Esophagus squamous epithelium (tissue), 5 donors: ENCODE data around the gene CSNK1A1. TPM values are rescaled to one million over a fixed set of nuclear protein-coding genes. Genes with fewer than 3 reads are reported as not detected.

Source experiments
- DNase-seq: peaks from one replicate; lab custom pipeline; 2025; lab: John Stamatoyannopoulos, UW
- H3K27ac ChIP-seq, 4 donors: fragments of 200-600 bp; sonication (generic); one replicate each; pipeline ENCODE4 v1.5.1; 2016 to 2019; ENCODE audit warnings: mild to moderate bottlenecking in 1 of 4
- H3K27me3 ChIP-seq, 4 donors: fragments of 200-600 bp; sonication (generic); 1 replicate in 3 of 4; 2 replicates in 1 of 4; pipeline versions ENCODE4 v1.5.1 to v1.6.0; 2017 to 2021; ENCODE audit warnings: antibody characterized with exemption in 1 of 4
- H3K36me3 ChIP-seq, 3 donors: fragments of 200-600 bp; sonication (generic); one replicate each; pipeline ENCODE4 v1.5.1; 2016 to 2019
- H3K4me1 ChIP-seq, 3 donors: fragments of 200-600 bp; sonication (generic); one replicate each; pipeline ENCODE4 v1.5.1; 2017 to 2019
- H3K4me3 ChIP-seq, 4 donors: fragments of 200-600 bp; sonication (generic); 1 replicate in 3 of 4; 2 replicates in 1 of 4; pipeline ENCODE4 v1.5.1; 2016 to 2019; ENCODE audit warnings: mild to moderate bottlenecking in 2 of 4, moderate library complexity in 1 of 4
- H3K9me3 ChIP-seq, 3 donors: fragments of 200-600 bp; sonication (generic); one replicate each; pipeline ENCODE4 v1.5.1; 2016 to 2019
- POLR2A ChIP-seq, 4 donors: fragments of 450-650 bp; IDR thresholded peaks; one replicate each; pipeline ENCODE4 v1.6.1; 2017; ENCODE audit warnings: antibody characterized with exemption in 4 of 4, mild to moderate bottlenecking in 4 of 4, moderate library complexity in 3 of 4
- WGBS, 2 donors: methylation state at CpG; one replicate each; pipeline ENCODE4 v1.1.5; 2018; 5-methylcytosine and 5-hydroxymethylcytosine counted together
- intact Hi-C: fragments of 100-400 bp; cut with DNase I; formaldehyde crosslinking; loops from one replicate; pipeline ENCODE4 v1.15.0; 2022
- total RNA-seq, 4 donors: library from RNA; depleted of rRNA; stranded (reverse); fragments of >200 nt; gene quantifications; one replicate each; pipeline ENCODE4 v1.1.0, GENCODE V29; 2016
- TF ChIP-seq, protein P1 (sequence below), 6 experiments: fragments of 450-650 bp in 4 of 6; fragments of 200-600 bp in 2 of 6; sonication (generic) in 2 of 6; IDR thresholded peaks; one replicate each; pipeline ENCODE4 v1.5.1; 2016 to 2019; ENCODE audit warnings: antibody characterized with exemption in 6 of 6, mild to moderate bottlenecking in 4 of 6, moderate library complexity in 4 of 6
- donor health status: DM: yes; HTN: yes; CAD: no.

Gene CSNK1A1
- total RNA-seq, 4 donors from 2014 or later = 223 to 388 (median 301) TPM

- TF ChIP-seq, protein P1, sequence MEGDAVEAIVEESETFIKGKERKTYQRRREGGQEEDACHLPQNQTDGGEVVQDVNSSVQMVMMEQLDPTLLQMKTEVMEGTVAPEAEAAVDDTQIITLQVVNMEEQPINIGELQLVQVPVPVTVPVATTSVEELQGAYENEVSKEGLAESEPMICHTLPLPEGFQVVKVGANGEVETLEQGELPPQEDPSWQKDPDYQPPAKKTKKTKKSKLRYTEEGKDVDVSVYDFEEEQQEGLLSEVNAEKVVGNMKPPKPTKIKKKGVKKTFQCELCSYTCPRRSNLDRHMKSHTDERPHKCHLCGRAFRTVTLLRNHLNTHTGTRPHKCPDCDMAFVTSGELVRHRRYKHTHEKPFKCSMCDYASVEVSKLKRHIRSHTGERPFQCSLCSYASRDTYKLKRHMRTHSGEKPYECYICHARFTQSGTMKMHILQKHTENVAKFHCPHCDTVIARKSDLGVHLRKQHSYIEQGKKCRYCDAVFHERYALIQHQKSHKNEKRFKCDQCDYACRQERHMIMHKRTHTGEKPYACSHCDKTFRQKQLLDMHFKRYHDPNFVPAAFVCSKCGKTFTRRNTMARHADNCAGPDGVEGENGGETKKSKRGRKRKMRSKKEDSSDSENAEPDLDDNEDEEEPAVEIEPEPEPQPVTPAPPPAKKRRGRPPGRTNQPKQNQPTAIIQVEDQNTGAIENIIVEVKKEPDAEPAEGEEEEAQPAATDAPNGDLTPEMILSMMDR (IDR thresholded peaks at IDR 0.05) = no peak
- no peak for TF ChIP-seq POLR2A (IDR thresholded peaks at IDR 0.05)
- no peak overlapping the region for H3K4me3 ChIP-seq
- intact Hi-C loops = no loop called here
- no peaks in the 10 kb centered on the region for H3K36me3 ChIP-seq
- peak overlapping the region; percentile 60 to 91 (median 86) for H3K27ac ChIP-seq
- 87 to 92% methylated on average over 4 of the region's 4 CpGs for WGBS, 2 donors
- DNase-seq = no peak
- peaks cover 21 to 55% (median 31%) of the 10 kb centered on the region in 3 donors for H3K4me1 ChIP-seq
- H3K9me3 ChIP-seq = no peaks in the 10 kb centered on the region
- H3K27me3 ChIP-seq = no peaks in the 10 kb centered on the region
Observed at GRCh38 chr5:149481485-149481884, 69.8 kb downstream of the CSNK1A1 start.

DNA sequence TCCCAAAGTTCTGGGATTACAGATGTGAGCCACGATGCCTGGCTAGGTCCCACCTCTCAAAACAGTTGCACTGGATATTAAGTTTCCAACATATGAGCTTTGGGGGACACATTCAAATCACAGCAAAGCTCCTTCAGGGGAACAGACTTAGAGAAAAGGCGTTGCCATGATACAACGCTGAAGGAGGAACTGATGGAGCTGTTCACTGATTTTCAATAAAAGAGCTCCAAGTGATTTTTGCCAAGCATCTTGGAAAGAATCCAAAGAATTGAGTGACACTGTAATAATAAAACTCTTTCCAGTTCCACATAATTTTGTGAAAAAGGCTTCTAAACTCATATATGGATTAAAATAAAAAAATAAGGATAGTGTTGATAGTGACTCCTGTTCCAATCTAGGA, 72.5 kb downstream of the CSNK1A1 start:
- Histone ChIP-seq H3K4me1 (peaks cover 8 to 53% (median 24%) of the 10 kb centered on the region in 3 donors), H3K9me3 (no peaks in the 10 kb centered on the region), H3K36me3 (no peaks in the 10 kb centered on the region), H3K27ac (no peak overlapping the region), H3K27me3 (no peaks in the 10 kb centered on the region), H3K4me3 (no peak overlapping the region)
- 66 to 70% methylated on average over 3 of the region's 3 CpGs for WGBS, 2 donors
- TF ChIP-seq POLR2A (IDR thresholded peaks at IDR 0.05) = no peak
- TF ChIP-seq, protein P1 (IDR thresholded peaks at IDR 0.05) = no peak
- no peak for DNase-seq
- intact Hi-C loops = no loop called here

DNA sequence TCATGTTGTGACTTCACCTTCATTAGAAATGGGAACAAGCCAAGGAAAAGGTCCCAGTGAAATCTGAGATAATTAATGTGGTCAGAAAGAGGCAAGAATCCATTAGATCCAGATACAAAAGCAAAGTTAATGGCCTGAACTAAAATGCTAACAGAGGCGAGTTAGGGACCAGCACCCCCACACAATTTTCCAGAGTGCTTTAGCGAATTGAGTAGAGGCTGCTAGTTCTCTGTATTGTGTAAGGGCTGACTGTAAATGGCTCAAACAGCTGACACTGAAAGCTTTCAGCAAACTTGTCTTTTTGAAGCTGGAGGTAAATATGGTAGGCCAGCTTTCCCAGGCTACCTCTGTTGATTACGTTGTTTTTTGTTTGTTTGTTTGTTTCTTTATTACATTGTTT, 75.5 kb downstream of the CSNK1A1 start:
- H3K27me3 ChIP-seq = no peaks in the 10 kb centered on the region
- intact Hi-C loops = no loop called here
- 80 to 84% methylated on average over 3 of the region's 3 CpGs for WGBS, 2 donors

GRCh38 chr5:149474198-149474597, 77.0 kb downstream of the CSNK1A1 start:
- Histone ChIP-seq H3K9me3 (no peaks in the 10 kb centered on the region), H3K4me1 (peaks cover 21 to 62% (median 29%) of the 10 kb centered on the region in 3 donors), H3K36me3 (no peaks in the 10 kb centered on the region), H3K27ac (peak overlapping the region; percentile 61 to 79 (median 72)), H3K4me3 (no peak overlapping the region), H3K27me3 (no peaks in the 10 kb centered on the region)
- TF ChIP-seq, protein P1 (IDR thresholded peaks at IDR 0.05) = peak in 4 of 6 experiments; percentile 24 to 63 (median 28)
- no peak for TF ChIP-seq POLR2A (IDR thresholded peaks at IDR 0.05)
- WGBS, 2 donors = 33 to 45% methylated on average over 2 to 3 of the region's 3 CpGs
- intact Hi-C loops = no loop called here
- DNase-seq = no peak

More for the DNA sequence above, 75.5 kb downstream of the CSNK1A1 start:
- no peak overlapping the region for H3K4me3 ChIP-seq
- peak overlapping the region in 3 of 4 donors; percentile 61 to 79 (median 79) for H3K27ac ChIP-seq
- no peak for DNase-seq
- peaks cover 20 to 60% (median 29%) of the 10 kb centered on the region in 3 donors for H3K4me1 ChIP-seq
- TF ChIP-seq, protein P1 (IDR thresholded peaks at IDR 0.05) = no peak
- no peak for TF ChIP-seq POLR2A (IDR thresholded peaks at IDR 0.05)
- no peaks in the 10 kb centered on the region for H3K9me3 ChIP-seq
- H3K36me3 ChIP-seq = no peaks in the 10 kb centered on the region

- no peaks in the 10 kb centered on the region for H3K9me3 ChIP-seq
- H3K4me1 ChIP-seq = peaks cover 21 to 57% (median 29%) of the 10 kb centered on the region in 3 donors
- DNase-seq = no peak
- H3K27me3 ChIP-seq = no peaks in the 10 kb centered on the region
- H3K36me3 ChIP-seq = no peaks in the 10 kb centered on the region
- TF ChIP-seq POLR2A (IDR thresholded peaks at IDR 0.05) = no peak
- TF ChIP-seq, protein P1 (IDR thresholded peaks at IDR 0.05) = no peak
- no peak overlapping the region for H3K4me3 ChIP-seq
- H3K27ac ChIP-seq = peak overlapping the region in 3 of 4 donors; percentile 61 to 79 (median 79)
- intact Hi-C loops = no loop called here
- WGBS, 2 donors = 90 to 96% methylated on average over 7 of the region's 7 CpGs
Observed at GRCh38 chr5:149473441-149473840, 77.8 kb downstream of the CSNK1A1 start.
